HG03060 (cell line): ENCODE measurements around the gene GMNN.

Experiments
- ATAC-seq: cut with Tn5 transposase; IDR thresholded peaks from one replicate; pipeline ENCODE4 v1.9.1; 2021; ENCODE audit warnings: low read depth, moderate number of reproducible peaks; ENCODE audit not compliant: unreplicated experiment

The GMNN gene

DNA sequence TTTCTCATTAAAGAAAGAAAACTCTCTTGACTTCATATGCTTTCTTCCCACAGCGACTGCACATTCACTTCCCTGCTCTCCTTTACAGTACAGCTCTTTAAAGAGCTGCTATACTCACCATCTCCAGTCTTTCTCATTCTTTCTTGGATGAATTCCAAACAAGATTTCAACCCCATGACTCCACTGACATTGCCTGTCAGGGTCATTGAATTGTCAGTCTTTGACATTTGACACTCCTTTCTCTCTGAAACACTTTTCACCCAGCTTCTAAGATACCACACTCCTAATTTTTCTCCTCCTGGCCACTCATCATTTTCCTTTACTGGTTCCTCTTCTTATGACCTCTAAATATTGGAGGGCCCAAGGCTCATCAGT, 24.8 kb downstream of the GMNN start:
- no peak for ATAC-seq

DNA sequence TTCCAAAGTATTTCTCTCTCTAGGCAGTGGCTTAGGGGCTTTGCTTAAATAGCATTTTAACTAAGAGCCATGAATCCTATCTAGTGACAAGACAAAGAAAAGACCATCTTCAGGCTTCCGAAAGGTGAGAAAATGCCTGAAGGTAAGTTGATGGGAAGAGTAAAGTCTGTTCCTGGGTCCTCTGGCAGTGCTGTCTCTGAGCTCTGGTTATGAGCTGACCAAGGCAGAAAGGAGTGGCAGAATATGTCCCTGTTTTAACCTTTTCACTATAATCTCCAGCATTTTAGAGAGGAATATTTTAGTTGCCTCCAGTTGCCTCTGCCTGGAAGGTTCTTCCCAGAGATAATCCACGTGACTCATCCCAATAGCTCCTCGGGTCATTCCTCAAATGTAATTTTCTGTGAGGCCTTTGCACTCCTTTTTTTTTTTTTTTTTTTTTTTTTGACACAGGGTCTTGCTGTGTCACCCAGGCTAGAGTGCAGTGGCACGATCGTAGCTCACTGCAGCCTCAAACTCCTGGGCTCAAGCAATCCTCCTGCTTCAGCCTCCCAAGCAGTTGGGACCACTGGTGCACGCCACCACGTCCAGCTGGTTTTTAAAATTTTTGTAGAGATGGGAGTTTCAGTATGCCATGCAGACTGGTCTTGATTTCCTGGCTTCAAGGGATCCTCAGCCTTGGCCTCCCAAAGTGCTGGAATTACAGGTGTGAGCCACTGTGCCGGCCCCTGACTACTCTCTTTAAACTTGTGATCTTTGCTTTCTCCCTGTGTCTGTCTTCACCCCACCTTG, 27.7 kb downstream of the GMNN start:
- no peak for ATAC-seq

DNA sequence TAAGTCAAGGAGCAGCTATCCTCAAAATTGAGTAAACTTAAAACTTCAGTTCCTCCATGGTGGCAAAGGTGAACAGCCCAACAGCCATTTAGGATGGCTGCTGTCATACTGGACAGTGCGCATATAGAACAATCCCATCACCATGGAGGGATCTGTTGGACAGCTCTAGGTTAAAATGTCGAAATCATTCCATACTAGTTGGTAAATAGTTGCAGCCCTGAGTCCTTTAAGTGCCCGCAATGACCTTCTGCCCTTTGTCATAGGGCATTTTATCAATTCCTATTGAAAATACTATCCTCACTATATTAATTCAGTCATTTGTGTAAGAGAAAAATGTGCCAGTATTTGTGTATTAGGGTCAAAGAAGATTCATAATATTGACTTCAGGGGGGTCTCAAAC, 32.8 kb downstream of the GMNN start:
- no peak for ATAC-seq

DNA sequence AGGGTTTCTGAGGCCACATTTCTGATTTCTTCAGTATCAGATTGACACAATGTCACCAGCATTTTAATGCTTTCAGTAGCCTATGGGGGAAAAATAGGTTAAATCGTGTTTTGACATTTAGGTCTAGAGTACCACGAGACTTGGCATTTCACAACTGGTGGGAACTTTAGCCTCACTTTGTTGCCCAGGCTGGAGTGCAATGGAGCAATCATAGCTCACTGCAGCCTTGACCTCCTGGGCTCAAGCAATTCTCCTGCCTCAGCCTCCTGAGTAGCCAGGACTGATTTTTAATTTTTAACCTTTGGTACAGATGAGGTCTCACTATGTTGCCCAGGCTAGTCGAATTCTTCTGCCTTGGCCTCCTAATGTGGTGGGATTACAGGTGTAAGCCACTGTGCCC, 35.0 kb downstream of the GMNN start:
- no peak for ATAC-seq

DNA sequence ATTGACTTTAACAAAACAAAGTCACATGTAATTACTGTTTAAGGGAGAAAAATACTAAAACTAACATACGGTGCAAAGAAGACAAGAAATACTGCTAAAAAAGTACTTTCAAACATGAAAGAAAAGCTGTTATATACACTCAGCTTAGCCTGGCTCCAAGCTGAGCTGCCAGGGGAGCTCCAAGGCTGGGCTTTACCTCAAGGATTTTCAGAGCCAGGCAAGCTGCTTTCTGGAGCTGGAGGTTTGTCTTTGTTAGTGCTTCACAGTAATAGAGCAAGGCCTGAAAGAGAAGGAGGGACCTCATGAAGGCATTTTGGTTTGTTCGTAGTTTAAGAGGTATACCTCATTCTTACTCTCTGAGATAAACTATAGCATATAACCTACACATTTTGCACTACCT, 43.6 kb downstream of the GMNN start:
- no peak for ATAC-seq

DNA sequence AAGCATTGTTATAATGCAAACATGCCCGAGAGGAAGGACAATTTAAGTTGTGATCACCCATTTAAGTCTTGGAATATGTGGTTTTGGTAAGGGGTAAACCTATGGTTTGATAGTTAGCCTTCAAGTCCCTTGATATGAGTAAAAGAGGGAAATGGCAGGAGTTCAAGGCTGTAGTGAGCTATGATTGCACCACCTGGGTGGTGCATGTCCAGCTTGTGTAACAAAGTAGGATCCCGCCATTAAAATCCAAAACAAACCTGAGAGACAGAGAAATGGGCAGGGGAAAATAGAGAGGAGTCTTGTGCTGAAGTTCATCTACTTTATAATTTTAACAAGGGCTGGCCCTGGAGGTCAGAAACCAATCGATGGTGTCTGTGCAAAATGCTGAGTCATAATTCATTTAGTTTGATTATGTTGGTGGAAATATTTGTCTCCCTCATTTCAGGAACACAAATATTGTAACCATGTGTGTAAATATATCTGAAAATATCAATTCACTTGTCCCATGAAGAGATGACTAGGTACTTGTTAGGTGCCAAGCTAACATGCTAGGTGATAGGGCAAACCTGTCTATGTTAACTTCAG, 47.2 kb downstream of the GMNN start:
- ATAC-seq, result no peak

DNA sequence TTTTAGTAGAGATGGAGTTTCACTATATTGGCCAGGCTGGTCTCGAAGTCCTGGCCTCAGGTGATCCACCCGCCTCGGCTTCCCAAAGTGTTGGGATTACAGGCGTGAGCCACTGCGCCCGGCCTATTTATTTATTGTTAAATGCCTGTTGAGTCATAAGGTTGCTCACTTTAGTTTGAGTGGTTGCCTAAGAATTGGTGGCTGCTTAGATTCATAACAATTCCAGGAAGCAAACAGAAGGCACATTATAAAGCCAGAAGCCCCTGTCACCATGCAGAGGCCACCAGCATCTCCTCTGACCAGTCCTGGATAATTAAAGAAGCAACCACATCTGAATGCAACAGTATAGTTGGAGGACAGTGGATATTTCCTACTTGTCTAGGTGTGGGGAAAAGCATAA, 48.0 kb downstream of the GMNN start:
- no peak for ATAC-seq

DNA sequence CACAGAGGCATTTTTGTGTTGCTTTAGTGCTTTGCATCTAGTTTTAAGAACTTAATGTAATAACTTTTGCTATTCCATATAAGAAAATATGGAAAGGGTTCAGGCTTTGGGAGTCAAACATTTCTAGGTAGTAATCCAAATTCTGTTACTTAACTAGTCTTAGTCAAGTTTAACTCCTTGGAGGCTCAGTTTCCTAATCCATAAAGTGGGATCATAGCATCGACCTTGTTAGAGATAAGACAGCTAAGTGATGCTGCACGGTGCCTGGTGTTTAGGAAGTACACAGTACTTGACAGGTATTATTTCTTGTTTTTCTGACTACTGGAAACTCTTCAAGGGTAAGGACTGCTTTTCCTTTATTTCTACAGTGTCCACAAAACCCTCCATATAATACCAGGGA, 48.4 kb downstream of the GMNN start:
- no peak for ATAC-seq

DNA sequence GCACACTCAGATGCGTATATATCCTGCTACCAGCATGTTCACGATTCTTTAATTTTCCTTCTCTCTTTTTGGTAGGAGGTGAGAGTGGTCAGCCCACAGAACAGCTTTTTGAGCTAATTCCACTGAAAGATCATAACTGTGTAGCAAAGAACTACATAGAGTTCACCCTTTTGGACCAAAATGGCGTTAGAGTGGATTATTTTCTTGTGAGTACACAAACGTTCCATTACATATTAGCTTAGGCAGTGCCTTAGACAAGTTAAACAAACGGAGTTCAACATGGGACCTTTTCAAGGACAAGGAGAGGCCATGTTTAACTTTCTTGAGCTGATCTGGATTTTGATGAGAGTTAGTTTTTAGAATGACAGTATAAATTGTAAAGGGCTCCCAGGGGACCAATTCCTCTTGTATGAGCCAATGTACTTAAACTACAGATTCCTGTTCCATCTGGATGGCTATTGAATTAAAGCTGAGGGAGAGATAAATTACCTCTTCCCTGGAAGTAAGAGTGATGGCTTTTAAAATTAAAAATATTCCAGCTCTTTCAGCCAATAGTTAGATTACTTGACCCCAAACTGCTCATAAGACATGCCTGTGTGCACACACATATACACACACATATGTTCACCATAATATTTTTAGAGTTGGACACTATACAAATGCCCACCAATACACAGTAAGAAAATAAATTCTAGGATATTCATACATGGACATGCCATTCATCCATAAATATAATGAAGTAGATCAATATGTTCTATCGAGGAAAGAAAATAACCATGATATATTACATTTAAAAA, 49.6 kb downstream of the GMNN start:
- no peak for ATAC-seq

DNA sequence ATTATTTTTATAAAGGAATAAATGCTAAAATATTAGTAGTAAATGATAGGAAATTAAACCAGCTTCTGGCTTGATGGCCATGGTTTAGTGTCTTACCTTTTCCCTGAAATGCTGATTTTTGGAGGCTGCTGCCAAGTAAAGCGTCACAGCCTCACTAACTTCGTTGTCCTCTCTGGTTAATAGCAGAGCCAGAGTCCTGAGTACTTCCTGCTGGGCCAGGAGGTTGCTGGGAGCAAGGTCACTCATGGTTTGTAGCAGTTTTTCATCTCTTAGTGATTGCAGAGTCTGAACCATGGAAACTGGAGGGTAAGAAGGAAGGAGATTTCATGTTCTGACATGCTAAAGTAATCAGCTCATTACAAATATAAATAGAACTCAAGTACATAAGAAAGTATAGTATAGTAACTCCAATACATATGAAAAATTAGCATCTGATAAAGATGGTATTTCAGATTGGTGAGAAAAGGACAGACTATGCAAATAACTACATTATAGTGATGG, 50.4 kb downstream of the GMNN start:
- no peak for ATAC-seq

DNA sequence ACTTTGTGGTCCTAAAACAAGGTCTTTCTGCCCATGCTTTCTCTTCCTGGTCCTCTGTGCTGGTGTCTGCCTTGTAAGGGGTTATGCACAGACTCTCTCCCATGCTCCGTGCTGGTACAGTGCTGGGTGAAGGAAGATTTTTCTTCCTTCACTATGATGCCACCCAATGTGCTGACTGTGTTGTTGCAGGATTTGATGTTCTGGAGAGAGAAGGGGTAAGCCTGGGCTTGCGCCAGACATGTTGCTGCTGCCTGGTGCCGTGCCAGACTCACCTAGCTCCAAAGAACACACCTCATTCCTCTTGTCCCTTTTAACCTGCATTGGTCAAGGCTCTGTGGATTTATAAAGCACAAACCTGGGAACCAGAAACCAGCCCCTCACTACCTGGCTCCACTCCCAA, 52.4 kb downstream of the GMNN start:
- ATAC-seq, result no peak

DNA sequence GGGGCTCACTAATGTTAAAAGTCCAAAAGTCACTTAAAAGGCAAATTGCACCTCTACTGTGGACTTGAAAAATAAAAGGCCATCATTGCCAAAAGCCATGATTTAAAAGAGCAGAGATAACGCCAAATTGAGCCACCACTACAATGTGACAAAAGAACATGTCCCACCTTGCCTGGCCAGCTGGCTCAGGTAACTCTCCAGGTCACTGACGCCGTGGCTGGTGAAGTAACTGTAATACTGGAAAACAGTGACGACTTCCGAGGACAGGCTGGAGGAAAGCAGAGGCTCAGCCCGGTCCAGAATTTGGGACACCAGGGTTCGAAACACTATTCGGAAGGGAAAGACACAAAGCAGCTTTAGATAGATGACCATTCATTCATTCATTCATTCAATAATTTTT, 53.2 kb downstream of the GMNN start:
- no peak for ATAC-seq

DNA sequence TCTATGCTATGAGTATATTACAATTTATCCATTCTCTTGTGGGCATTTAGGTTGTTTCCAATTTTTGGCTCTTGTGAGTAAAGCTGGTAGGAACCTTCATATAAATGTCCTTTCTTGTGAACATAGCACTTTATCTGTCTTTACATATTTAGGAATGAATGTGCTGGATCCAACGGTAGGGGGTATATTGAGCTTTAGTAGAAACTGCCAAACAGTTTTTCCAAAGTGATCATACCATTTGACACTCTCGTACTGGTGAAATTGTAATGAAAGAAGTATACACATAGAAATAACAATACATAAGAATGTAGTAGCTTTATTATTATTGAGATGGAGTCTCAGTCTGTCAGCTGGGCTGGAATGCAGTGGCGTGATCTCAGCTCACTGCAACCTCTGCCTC, 54.9 kb downstream of the GMNN start:
- ATAC-seq, result no peak

DNA sequence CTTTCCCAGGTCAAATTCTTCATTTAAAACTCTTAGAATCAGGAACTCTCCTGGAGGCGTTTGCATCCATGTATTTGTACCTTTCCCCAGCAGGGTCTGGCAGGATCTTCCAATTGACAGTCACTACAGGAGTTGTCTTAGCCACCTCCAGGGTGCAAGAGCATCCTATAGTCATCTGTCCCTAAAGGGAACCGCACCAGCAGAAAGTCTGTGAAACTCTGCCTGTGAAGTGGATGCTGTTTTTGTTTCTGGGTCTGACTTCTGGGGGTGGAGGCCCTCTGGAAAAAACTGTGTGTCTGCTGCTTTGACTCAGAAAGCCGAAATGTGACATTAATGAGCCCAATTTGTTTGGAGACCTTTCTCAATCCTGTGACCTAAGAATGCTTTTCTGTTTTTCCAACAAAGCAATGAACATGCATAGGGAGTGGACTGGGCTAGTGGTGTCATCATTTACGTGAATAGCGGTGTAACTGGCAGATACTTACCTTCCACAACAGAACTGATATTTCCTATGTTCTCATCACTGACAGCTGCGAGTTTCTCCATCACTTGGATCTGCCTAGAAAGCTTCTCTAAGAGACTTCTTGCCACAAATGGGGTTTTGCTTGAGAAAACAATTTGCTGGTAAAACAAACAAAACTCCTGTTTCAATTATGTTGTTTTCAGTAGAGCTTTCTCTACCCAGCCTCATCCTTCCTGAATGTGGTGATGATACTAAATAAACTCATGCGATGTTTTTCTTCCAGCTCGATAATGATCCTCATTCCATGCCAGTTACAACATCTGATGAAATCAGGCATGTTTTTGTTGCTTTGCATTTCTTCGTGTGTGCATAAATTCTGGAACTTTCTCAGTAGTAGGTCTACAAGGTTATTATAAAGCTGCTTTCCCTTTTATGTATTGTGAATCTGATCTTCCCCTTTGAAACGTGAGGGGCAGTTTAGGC, 57.3 kb downstream of the GMNN start:
- ATAC-seq, result no peak

DNA sequence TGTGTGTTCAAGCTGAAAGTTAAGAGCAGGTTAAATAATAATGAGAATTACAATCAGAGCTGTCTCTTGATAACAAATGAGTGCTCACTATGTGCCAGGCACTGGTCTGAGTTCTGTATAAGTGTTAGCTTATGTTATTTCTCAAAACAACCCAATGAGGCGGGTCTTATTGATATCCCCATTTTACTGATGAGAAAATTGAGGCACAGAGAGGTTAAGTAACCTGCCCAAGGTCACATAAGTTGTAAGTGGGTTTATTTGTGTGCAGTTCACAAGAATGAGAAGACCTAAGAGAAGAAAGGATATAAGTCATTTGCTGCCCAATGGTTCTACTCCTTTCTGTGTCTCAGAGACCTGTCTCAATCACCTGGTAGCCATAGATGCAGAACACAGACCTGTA, 58.1 kb downstream of the GMNN start:
- no peak for ATAC-seq

DNA sequence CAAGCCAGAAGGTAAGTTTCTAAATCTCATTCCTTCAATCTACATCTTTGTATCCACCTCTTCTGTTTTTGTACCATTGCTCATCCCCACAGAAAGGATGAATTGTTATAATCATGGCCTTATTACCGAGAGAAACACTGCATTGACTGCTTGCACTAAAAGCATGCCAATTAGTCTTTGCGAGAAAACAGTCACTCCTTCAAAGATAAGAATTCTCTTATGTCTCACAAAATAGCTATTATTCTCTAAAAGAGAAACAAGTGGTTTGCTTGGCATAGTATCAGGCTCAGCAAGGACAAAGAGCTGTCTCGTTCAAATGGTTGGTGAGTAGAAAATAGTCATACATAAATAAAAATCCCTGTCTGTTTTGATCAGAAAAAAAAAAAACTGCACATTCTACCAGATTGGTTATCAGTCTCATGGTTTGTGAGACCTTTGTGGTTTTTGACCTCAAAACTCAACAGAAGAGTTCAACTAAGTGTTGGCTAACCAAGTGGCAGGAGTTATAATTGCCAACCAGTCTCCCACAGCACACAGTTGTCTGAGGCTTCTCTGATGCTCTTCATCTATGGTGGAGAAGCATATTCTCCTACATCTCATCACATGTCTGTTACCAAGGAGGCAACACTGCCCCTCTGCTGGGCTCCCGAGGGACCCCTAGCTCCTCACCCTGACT, 59.1 kb downstream of the GMNN start:
- no peak for ATAC-seq
